Caco-2 (cell line): ENCODE measurements around the gene PFDN1. TPM values are rescaled to one million over a fixed set of nuclear protein-coding genes. Genes with fewer than 3 reads are reported as not detected.

ENCODE experiments used
- BruUV-seq: library from RNA; stranded (reverse); fragments of 400-500 nt; replicated peaks from 2 replicates; lab custom pipeline; 2021; lab: Mats Ljungman, UMichigan
- CTCF ChIA-PET: fragments of 300-600 bp; sonication (Branson Sonifier 250); formaldehyde crosslinking; loops from one replicate; lab custom pipeline; 2022; ENCODE audit warnings: antibody characterized with exemption; lab: Charles Lee
- POLR2A ChIA-PET: fragments of 300-600 bp; sonication (Branson Sonifier 250); formaldehyde crosslinking; loops from one replicate; lab custom pipeline; 2022; ENCODE audit warnings: antibody characterized with exemption; lab: Charles Lee
- DNase-seq, 2 experiments: peaks; one replicate each; pipeline versions ENCODE4 v3.0.0 to v3.0.0-alpha.2; 2020 to 2022
- H3K27me3 ChIP-seq: replicated peaks from 2 replicates; pipeline ENCODE4 v1.6.0; 2011; ENCODE audit warnings: low read length; ENCODE audit not compliant: control insufficient read depth, insufficient read depth
- H3K36me3 ChIP-seq: 2 replicates; pipeline ENCODE4 v1.5.1; 2011; ENCODE audit warnings: low read length; ENCODE audit not compliant: control insufficient read depth, insufficient read depth
- H3K4me1 ChIP-seq: fragments of 250-450 bp; sonication (Bioruptor Pico); 2 replicates; pipeline ENCODE4 v1.5.1; 2020; ENCODE audit warnings: mild to moderate bottlenecking
- H3K4me3 ChIP-seq: 2 replicates; pipeline ENCODE4 v1.5.1; 2011; ENCODE audit warnings: low read depth, mild to moderate bottlenecking, control low read depth, low read length
- H3K9me3 ChIP-seq: fragments of 250-450 bp; sonication (Bioruptor Pico); 2 replicates; pipeline ENCODE4 v1.5.1; 2020; ENCODE audit warnings: mild to moderate bottlenecking, moderate library complexity
- H3K27ac Mint-ChIP-seq: one replicate; pipeline ENCODE4 v1.8.0; 2022; ENCODE audit warnings: mixed read lengths; ENCODE audit not compliant: unreplicated experiment
- H3K27me3 Mint-ChIP-seq: one replicate; pipeline ENCODE4 v1.8.0; 2022; ENCODE audit warnings: mixed read lengths; ENCODE audit not compliant: insufficient read depth, unreplicated experiment
- H3K36me3 Mint-ChIP-seq: one replicate; pipeline ENCODE4 v1.8.0; 2022; ENCODE audit warnings: mild to moderate bottlenecking, mixed read lengths; ENCODE audit not compliant: insufficient read depth, unreplicated experiment
- H3K4me1 Mint-ChIP-seq: one replicate; pipeline ENCODE4 v1.8.0; 2022; ENCODE audit warnings: low read depth, mixed read lengths; ENCODE audit not compliant: unreplicated experiment
- H3K4me3 Mint-ChIP-seq: one replicate; pipeline ENCODE4 v1.8.0; 2022; ENCODE audit warnings: mild to moderate bottlenecking, moderate library complexity, mixed read lengths; ENCODE audit not compliant: unreplicated experiment
- H3K9me3 Mint-ChIP-seq: one replicate; pipeline ENCODE4 v1.8.0; 2022; ENCODE audit warnings: mixed read lengths; ENCODE audit not compliant: unreplicated experiment
- CTCF ChIP-seq, 2 experiments: fragments of 200-600 bp in 1 of 2; IDR thresholded peaks; 1 replicate in 1 of 2; 2 replicates in 1 of 2; pipeline versions ENCODE4 v1.5.1 to v1.8.0; 2011 to 2022; ENCODE audit warnings: antibody characterized with exemption in 1 of 2, control low read depth in 1 of 2, inconsistent platforms in 1 of 2, low read depth in 1 of 2, low read length in 1 of 2, mild to moderate bottlenecking in 1 of 2, moderate library complexity in 1 of 2; ENCODE audit not compliant: insufficient read depth in 1 of 2, severe bottlenecking in 1 of 2, unreplicated experiment in 1 of 2
- intact Hi-C: fragments of 100-400 bp; cut with micrococcal nuclease; formaldehyde crosslinking; loops from one replicate; pipeline ENCODE4 v1.10.0; 2022; ENCODE audit not compliant: unreplicated experiment
- total RNA-seq: library from RNA; stranded (reverse); gene quantifications from 2 replicates; pipeline ENCODE4 v1.2.3, GENCODE V29; 2022

The PFDN1 gene
- total RNA-seq, 1 experiment from 2014 or later: 81.1 TPM

- BruUV-seq: no TSS peak
- peaks cover 36% of the 10 kb centered on the region for H3K4me1 ChIP-seq
- DNase-seq: no peak
- H3K4me1 Mint-ChIP-seq: peaks cover 22% of the 10 kb centered on the region
- H3K9me3 Mint-ChIP-seq: no peaks in the 10 kb centered on the region
- no peak for TF ChIP-seq CTCF (IDR thresholded peaks at IDR 0.05; ENCODE audit: insufficient read depth in 1 of 2, low read depth in 1 of 2, low read length in 1 of 2, severe bottlenecking in 1 of 2, unreplicated experiment in 1 of 2)
- intact Hi-C loops: no loop called here
- no peaks in the 10 kb centered on the region for H3K27me3 ChIP-seq
- peaks cover 3% of the 10 kb centered on the region; the same call in 1 of the 2 replicates for H3K36me3 ChIP-seq
- CTCF ChIA-PET: interaction anchor here (0.6 kb wide), 1 partner anchor 9 kb away, joined by 3 read pairs; no protein-coding TSS in a partner anchor
- H3K27ac Mint-ChIP-seq: no peak overlapping the region
- no peak overlapping the region for H3K4me3 ChIP-seq
- POLR2A ChIA-PET: no interaction called here
- no peaks in the 10 kb centered on the region for H3K27me3 Mint-ChIP-seq
- no peak overlapping the region for H3K4me3 Mint-ChIP-seq
- H3K36me3 Mint-ChIP-seq: peaks cover 34% of the 10 kb centered on the region
- no peaks in the 10 kb centered on the region for H3K9me3 ChIP-seq
These were observed 106.6 kb downstream of the PFDN1 start for GRCh38 chr5:140196115-140196814.

Other genes starting within 250 kb of the PFDN1 start
- 14.5 and 15.2 TPM in 2 replicates for gene PURA, start 189.0 kb downstream of the PFDN1 start, total RNA-seq
- gene IGIP, start 177.2 kb downstream of the PFDN1 start, total RNA-seq: 3.7 TPM in 2 replicates
- 93.5 and 102 TPM in 2 replicates for gene CYSTM1, start 127.9 kb downstream of the PFDN1 start, total RNA-seq
- gene HBEGF, start 43.5 kb upstream of the PFDN1 start, total RNA-seq: 5.2 and 5.8 TPM in 2 replicates
- gene SLC4A9, start 57.1 kb upstream of the PFDN1 start, total RNA-seq: 0.11 and 0.35 TPM in 2 replicates
- 130 and 134 TPM in 2 replicates for gene ANKHD1, start 98.7 kb upstream of the PFDN1 start, total RNA-seq
- 7.6 and 8.0 TPM in 2 replicates for gene EIF4EBP3, start 244.6 kb upstream of the PFDN1 start, total RNA-seq